H1 (cell line): ENCODE data around the gene ADRA2C. TPM values are rescaled to one million over a fixed set of nuclear protein-coding genes. Genes with fewer than 3 reads are reported as not detected.

Experiments used
- MAX ChIP-seq: IDR thresholded peaks from 2 replicates; pipeline ENCODE4 v1.6.1; 2012; ENCODE audit warnings: inconsistent platforms
- SIRT6 ChIP-seq: IDR thresholded peaks from one replicate; pipeline ENCODE4 v1.7.1; 2012; ENCODE audit warnings: low read length, inconsistent platforms
- SIX5 ChIP-seq: IDR thresholded peaks from 2 replicates; pipeline ENCODE4 v1.6.1; 2011; ENCODE audit warnings: mild to moderate bottlenecking, low read depth, low read length
- SP2 ChIP-seq: IDR thresholded peaks from 2 replicates; pipeline ENCODE4 v1.6.1; 2012; ENCODE audit warnings: mild to moderate bottlenecking, low read length, inconsistent platforms
- TAF7 ChIP-seq: optimal IDR thresholded peaks from 2 replicates; pipeline ENCODE3; 2011; ENCODE audit warnings: low read depth, mild to moderate bottlenecking, inconsistent platforms, low read length, moderate library complexity, borderline replicate concordance
- ZNF274 ChIP-seq: IDR thresholded peaks from 2 replicates; pipeline ENCODE4 v1.7.0; 2012; ENCODE audit warnings: low read length, borderline replicate concordance; ENCODE audit errors: extremely low read depth
- polyA plus RNA-seq, 7 experiments: library from polyadenylated mRNA; depleted of rRNA in 3 of 7; stranded (reverse) in 5 of 7; unstranded in 2 of 7; fragments of >200 nt in 5 of 7; fragments of 200-250 nt in 2 of 7; gene quantifications; 1 replicate in 5 of 7; 2 replicates in 1 of 7; 4 replicates in 1 of 7; pipeline versions ENCODE4 v1.2.1 to v1.2.3, GENCODE V29; 2011 to 2013; ENCODE audit warnings: missing spikeins in 2 of 7, mixed read lengths in 2 of 7
- total RNA-seq: library from RNA; stranded (reverse); fragmentation: NEBNext Ultra II Directional; extraction: Animal tissue kit (Norgen Biotek cat#: 25700); gene quantifications from 2 replicates; pipeline ENCODE4 v1.2.1, GENCODE V29; 2021

Gene ADRA2C
- total and polyA plus RNA-seq, 2 of the 8 experiments (the other 6 are each of a cell fraction or from before 2014, with no cell fraction given), result 14.6 to 14.8 TPM

- TF ChIP-seq SP2 (no peak), MAX (no peak), SIRT6 (no peak), TAF7 (no peak), SIX5 (no peak), ZNF274 (no peak)
Measured at GRCh38 chr4:3776166-3777032, 10.2 kb downstream of the ADRA2C start (continued).
